GM21717 (cell line): ENCODE results near the gene NEIL1.
A peak's percentile ranks its signal among the peaks of the same experiment; 100 is the strongest.
"Not testable (repeated sequence)": the region's sequence is repeated elsewhere in the genome, so short reads cannot be mapped to it uniquely, and the experiment has no call there.

Experiments used
- ATAC-seq: cut with Tn5 transposase; IDR thresholded peaks from one replicate; pipeline ENCODE4 v1.9.1; 2021; ENCODE audit warnings: mild to moderate bottlenecking, moderate library complexity; ENCODE audit not compliant: unreplicated experiment

The NEIL1 gene

DNA sequence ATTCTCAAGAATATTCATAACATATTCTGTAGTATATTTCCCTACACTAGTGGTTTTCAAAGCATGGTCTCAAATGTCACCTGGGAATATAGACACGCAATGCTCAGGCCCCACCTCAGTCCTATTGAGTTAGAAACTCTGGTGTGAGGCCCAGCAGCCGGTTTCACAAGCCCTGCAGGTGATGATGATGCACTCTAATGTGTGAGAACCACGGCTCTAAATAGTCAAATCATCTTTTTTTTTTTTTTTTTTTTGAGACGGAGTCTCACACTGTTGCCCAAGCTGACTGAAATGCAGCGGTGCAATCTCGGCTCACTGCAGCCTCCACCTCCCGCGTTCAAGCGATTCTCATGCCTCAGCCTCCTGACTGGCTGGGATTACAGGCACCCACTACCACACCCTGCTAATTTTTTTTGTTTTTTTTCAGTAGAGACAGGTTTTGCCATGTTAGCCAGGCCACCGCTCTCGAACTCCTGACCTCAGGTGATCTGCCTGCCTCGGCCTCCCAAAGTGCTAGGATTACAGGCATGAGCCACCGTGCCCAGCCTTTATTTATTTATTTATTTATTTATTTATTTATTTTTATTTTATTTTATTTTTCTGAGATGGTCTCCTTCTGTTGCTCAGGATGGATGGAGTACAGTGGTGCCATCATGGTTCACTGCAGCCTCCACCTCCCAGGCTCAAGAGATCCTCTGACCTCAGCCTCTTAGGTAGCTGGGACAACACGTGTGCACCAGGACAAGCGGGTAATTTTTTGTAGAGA is 13.0 kb upstream of the NEIL1 start:
- ATAC-seq, result not testable (repeated sequence)

DNA sequence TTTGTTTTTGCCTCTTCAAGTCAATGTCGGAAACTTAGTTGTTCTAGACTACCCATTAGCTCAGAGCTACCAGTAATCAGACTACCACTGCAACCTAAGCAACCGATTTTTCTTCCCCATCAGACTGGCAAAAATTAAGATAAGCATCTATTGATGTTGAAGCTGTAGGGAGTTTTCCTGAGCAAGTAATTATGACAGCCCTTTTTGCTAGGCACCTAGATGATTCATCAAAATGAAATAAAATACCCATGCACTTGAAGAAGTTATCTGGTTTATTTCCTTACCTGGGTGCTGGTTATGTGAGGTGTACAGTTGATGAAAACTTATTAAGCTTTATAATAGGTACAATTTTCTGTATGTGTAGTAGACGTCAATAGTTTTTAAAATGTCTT is 11.5 kb upstream of the NEIL1 start:
- no peak for ATAC-seq

DNA sequence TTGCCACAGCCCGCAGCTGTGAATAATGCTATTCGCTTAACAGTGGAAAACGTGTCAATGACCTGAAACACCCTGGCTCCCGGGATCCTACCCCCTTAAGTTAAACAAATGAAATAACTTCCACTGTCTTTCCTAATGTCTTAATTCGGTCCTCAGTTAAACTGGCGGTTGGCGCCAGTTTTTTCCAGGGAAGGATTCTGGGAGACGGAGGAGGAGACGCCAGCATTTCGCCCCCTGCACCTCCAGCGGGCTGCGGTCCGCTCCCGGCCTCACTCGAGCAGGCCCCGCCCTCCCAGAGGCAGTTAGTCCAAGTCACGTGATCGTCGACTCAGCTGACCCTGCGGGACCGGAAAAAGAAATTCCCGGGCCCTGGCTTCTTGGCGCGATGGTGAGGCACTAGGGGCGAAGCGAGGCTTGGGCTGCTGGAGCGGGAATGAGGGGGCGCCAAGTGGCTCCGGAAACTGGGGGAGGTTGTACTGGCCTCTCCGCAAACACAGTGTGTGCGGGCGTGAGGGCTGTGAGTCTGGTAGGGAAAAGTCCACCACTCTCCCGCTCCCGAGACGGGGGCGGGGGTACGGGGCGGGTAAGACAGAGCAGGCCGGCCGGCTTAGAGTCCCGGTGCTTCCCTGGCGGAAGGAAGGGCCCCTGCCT is 11.0 kb upstream of the NEIL1 start, which contains the start of gene COMMD4:
Gene COMMD4 (plus strand): TSS at position 359 of the 651 bp plus-strand sequence. CDS start 27 bp downstream, at position 386.
- ATAC-seq, result peak; percentile 63

DNA sequence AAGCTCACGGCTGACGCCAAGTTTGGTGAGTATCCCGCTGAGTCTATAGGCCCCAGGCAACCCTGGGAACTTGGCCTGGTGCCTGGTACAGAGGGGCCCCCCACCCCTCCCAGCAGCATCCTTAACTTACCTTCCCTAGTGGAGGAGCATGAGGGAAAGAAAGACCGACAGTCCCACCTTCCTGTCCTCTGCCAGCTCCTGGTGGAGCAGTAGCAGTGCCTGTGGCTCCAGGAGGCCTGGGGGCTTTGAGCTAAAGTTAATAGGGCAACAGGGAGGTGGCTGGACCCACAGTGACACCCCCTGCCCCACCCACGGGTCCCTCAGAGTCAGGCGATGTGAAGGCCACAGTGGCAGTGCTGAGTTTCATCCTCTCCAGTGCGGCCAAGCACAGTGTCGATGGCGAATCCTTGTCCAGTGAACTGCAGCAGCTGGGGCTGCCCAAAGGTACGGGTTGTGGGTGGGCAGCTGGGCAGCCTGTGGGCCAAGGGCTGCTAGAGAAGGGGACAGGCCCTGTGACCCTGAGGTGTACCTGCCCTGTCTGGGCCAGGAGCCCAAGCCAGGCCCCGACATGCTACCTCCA is 8.1 kb upstream of the NEIL1 start:
- no peak for ATAC-seq

DNA sequence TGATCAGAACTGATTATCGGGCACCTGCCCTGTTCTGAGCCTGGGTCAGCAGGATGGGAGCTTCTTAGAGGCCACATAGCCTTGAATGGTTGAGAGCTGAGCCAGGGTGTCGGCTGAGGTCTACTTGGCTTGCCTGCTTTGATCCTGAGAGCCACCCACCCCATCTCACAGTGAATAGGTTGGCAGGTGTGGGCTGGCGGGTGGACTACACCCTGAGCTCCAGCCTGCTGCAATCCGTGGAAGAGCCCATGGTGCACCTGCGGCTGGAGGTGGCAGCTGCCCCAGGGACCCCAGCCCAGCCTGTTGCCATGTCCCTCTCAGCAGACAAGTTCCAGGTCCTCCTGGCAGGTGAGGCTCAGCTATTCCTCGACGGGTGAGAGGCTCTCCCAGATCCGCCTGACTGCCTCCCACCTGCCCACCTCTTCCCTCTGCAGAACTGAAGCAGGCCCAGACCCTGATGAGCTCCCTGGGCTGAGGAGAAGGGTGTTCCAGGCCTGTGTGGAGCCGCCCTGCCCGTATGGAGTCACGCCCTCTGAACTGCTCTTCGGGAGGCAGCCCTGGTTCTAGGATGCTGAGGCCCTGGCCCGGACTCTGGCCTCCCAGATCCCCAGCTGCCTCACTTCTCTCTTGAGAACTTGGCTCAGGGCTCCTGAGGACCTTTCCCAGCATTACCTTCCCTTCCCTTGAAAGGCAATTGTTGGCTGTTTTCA is 7.2 kb upstream of the NEIL1 start:
- no peak for ATAC-seq

DNA sequence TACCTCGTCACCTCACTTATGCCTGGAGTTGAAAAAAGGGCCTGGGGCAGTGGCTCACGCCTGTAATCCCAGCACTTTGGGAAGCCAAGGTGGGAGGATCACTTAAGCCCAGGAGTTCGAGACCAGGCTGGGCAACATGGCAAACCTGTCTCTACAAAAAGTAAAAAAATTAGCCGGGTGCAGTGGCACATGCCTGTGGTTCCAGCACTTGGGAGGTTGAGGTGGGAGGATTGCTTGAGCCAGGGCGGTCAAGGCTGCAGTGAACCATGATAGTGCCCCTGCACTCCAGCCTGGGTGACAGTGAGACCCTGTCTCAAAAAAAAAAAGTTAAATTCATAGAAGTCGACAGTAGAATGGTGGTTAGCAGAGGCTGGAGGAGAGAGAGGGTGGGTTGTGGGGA is 4.6 kb upstream of the NEIL1 start:
- no peak for ATAC-seq

DNA sequence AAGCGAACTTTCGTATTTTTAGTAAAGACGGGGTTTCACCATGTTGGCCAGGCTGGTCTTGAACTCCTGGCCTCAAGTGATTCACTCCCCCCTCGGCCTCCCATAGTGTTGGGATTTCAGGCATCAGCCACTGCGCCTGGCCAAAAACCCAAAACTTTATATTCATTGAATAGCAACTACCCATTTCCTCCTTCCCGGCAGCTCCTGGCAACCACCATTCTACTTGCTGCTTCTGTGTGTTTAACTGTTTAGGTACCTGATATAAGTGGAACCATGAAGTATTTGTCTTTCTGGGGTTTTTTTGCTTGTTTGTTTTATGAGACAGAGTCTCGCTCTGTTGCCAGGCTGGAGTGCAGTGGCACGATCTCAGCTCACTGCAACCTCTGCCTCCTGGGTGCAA is 2.9 kb upstream of the NEIL1 start:
- ATAC-seq, result not testable (repeated sequence)

DNA sequence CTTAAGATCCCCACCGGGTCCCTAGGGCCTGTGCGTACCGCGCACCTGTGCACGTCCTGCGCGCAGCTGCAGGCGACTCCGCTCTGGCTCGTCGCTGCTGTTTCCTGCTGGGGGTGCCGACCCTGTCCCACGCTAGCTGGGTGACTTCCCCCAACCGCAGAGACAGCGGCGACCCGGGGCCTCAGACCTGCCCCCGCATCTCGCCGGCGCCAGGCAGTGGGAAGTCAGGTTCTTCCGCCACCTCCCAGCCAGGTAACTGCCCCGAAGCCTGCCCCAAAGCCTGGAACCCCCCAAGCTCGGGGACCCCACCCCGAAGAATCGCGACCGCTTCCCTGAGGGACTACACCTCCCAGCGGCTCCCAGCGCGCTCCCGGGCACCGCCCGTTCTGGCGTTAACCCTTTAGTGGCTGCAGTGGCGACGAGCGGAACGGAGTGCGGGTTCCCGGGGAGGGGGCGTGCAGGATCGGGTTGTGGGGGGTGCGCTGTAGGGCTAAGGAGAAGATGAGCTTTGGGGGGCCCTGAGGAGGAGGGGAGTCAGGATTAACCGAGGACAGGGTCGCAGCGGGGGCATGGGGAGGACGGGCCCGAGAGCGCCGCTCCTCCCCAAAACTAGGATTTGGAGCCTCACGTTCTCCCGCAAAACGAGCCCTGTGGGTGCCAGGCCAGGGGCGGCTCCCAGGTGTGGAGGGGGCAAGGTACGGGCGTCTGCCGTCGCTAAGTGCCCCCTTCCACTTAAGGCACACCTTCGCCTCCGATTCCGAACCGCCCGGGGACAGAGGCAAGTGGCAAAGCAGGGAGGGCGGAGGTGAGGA is 589 bp downstream of the NEIL1 start:
- ATAC-seq, result no peak

DNA sequence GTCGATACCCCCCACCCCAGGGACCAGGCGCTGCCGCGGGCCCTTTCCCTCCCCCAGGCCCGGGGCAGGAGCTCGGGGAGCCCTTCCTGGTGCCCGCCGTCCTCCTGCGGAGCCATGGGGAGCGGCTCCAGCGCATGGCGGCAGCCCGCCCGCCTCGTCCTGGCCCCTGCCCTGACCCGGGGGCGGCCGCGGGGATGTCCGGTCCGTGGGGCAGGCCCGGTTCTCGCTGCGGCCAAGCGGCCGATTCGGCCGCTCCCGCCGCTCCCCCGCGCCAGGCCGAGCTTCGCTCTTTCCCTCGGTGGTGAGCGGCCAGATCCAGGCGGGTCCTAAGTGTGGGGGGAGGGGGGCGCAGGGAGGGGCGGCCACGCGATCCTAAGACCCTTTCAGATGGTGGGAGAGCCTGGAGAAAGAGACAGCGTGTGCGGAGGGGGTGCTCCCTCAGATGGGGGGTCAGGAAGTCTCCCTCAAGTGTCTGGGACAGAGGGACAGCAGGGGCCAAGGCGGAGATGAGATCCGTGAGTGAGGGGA is 1.3 kb downstream of the NEIL1 start:
- no peak for ATAC-seq

DNA sequence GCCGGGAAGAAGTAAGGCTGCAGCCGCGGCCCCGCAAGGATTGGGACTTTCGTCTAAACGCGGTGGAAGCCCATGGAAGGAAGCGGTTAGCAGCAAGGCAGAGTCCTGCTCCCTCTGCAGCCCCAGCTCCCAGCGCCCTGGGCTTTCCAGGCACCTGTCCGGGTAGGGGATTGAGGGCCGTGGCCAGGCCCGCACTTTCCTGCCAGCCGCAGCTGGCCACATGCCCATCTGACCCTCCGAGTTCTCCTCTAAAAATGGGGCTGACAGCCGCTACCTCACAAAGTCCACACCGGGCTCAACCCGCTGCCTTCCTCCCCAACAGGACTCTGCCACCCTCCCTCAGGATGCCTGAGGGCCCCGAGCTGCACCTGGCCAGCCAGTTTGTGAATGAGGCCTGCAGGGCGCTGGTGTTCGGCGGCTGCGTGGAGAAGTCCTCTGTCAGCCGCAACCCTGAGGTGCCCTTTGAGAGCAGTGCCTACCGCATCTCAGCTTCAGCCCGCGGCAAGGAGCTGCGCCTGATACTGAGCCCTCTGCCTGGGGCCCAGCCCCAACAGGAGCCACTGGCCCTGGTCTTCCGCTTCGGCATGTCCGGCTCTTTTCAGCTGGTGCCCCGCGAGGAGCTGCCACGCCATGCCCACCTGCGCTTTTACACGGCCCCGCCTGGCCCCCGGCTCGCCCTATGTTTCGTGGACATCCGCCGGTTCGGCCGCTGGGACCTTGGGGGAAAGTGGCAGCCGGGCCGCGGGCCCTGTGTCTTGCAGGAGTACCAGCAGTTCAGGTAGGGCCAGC is 1.9 kb downstream of the NEIL1 start:
- ATAC-seq, result no peak

DNA sequence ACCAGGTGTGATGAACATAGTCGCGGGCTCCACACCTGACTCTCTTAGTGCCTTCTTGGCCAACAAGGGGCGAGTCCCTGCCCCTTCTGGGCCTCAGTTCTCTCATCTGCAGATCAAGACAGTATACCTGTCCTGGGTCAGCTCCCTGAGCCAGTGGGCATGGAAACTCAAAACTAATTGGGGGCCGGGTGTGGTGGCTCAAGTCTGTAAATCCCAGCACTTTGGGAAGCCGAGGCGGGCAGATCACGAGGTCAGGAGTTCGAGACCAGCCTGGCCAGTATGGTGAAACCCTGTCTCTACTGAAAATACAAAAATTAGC is 2.5 kb downstream of the NEIL1 start:
- not testable (repeated sequence) for ATAC-seq

DNA sequence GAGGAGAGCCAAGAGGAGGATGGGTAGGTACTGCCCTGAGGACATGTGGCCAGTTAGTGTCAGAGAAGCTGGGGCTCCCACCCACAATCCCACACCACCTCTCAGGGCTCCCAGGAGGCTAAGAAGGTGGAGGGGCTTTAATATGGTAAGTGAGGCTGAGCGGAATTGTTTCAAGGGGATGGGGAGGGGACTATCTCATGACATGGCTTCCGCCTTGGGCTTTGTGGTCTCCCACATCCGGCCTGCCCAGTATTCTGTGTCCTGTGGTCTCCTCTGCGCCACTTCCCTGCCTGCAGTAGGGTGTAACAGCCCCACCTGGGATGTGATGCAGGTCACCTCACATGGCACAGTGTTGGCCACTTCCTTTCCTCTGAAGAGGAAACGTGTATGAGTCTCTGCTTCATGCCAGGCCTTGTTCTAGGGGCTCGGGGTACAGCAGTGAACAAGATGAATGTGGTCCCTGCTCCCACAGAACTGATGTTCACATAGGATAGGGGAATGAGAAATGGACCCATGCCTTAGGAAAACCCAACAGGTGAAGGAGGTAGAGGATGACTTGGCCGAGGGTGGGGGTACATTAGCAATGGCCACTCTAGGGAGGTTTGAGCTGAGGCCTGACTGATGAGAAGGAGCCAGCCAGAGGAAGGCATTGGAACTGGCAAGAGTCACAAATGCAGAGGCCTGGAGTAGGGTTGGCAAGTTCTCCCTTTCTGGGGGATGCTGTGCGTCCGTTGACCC is 3.2 kb downstream of the NEIL1 start:
- ATAC-seq, result peak; percentile 42

DNA sequence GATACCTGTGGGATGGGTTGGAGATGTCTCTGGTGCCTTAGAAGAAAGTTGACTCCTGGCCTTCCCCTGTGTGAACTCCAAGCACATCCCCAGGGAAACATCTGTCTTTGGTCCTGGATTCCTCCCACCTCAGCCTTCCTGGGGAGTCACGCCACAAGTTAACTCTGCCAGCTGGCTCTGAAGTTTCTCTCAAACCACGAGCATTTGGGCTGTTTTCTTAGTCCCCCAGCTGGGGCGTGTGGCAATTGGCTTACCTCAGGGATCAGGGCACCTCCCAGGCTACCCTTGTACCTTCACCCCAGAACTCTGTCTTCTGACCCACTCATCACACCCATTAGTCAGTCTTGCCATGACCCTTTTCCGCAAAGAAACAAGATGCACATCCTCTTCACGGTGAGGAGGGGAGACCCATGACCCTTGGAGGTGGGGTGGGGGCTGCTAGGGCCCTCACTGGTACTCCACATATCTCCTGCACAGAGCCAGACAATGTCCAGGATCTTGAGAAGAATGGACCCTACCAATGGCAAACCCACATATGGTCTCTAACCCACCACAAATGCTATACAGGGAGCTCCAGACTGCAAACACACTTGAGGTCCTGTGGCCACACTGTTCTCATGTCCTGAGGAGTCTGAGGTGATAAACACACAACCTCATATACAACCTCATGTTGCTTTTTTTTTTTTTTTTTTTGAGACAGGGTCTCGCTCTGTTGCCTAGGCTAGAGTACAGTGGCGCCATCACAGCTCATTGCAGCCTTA is 3.9 kb downstream of the NEIL1 start:
- no peak for ATAC-seq

DNA sequence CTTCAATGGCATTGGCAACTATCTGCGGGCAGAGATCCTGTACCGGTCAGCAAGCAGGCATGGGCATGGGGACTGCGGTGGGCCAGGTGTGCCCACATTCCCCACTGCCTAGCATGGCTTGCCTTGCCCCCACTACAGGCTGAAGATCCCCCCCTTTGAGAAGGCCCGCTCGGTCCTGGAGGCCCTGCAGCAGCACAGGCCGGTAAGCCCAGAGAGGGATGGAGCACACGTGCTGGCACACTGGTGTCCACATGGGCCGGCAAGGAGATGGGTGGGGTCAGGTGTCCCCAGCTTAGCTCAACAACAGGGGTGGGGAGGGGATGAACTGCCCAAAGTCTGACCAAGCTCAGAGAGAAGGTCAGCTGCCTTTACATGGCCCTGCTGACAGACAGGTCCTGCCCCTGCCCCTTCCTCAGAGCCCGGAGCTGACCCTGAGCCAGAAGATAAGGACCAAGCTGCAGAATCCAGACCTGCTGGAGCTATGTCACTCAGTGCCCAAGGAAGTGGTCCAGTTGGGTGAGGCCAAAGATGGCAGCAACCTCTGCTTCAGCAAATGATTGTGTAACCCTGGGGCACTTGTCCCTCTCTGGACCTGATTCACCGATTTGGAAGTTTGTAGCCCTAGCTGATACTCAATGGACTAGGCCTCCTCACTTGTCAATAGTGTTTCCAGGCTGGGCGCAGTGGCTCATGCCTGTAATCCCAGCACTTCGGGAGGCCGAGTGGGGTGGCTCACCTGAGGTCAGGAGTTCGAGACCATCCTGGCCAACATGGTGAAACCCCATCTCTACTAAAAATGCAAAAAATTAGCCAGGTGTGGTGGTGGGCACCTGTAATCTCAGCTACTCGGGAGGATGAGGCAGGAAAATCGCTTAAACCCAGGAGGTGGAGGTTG is 5.6 kb downstream of the NEIL1 start:
- no peak for ATAC-seq

DNA sequence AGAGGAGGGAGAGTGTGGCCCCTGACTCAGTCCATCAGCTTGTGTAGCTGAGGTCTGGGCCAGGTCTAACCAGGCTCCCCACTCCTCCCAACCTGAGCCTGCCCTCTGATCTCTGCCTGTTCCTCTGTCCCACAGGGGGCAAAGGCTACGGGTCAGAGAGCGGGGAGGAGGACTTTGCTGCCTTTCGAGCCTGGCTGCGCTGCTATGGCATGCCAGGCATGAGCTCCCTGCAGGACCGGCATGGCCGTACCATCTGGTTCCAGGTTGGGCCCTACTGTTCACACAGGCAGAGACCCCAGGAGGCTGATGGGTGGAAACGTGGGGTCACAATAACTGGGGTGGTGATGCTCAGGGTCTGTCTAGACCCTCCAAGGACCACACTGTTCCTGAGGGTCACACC is 6.8 kb downstream of the NEIL1 start:
- ATAC-seq, result no peak

DNA sequence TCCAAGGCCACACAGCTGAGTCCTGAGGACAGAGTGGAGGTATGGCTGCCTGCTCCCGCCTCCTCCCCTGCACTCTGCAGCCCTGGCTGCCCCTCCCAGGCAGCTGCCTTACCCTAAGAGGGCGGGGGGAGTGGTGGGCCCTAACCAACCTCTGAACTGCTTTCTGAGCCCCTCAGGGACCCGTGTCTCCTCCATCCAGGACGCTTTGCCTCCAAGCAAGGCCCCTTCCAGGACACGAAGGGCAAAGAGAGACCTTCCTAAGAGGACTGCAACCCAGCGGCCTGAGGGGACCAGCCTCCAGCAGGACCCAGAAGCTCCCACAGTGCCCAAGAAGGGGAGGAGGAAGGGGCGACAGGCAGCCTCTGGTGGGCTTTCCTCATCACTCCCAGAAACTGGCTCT is 7.6 kb downstream of the NEIL1 start:
- no peak for ATAC-seq

DNA sequence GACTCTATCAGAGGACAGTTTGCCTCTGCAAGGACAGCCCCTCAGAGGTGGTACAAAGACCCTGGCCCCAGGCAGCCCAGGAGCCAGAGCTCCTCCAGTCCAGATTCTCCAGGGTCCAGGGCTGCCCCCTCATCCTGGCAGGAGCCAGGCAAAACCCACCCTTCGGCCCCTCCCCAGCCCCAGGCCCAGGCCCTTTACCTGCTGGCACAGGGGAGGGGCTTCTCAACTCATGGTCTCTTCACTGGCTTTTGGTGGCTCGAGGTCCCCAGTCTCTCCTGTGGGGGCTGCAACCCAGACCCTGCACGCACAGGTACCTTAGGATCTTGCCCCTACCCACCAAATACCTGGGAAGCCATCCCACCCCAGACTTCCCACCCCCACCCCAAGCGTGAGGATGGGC is 8.5 kb downstream of the NEIL1 start:
- no peak for ATAC-seq
